Measurements from ENCODE around the gene UNC79.

The UNC79 gene

DNA sequence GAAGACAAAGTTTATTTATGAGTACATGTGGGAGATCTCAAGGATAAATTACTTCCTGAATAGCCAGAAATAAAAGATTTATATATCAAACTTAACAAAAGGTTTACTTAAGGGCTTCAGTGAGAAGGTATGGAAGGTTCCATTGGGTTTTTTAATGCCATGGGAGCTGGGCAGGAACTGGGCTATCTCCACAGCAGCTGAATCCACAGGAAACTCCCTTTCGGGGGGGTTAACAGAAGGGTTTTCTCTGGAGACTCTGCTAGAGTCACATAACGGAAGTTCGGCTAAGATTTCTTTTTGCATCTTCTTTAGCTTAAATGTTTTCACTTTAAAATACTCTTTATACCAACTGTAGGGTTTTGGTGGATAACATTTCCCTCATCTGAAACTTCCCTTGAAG lies 113.5 kb downstream of the UNC79 start:
- in situ Hi-C loops (cut with MboI; ENCODE audit: low sequenced_read_pairs) = loop anchor here (10.0 kb wide), 1 partner anchor 309 kb away; no protein-coding TSS in a partner anchor

DNA sequence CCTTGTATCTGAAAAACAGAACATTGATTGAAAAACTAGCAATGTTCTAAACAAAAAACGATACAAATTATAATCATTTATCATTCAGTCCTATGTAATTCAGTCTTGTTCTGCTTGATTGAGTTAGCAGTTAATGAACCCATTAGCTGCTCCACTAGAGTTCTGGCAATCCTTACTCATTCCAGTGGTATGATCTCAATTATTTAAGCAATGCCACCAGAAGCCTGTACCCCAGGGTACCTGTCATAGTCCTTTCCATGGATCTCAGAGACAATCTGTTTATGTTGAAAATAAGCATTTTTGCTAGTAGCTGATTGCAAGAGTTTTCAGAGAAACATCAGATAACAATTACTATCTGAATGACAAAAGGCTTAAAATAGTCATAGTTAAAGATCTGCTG lies 115.9 kb downstream of the UNC79 start:
- in situ Hi-C loops (cut with MboI; ENCODE audit: low sequenced_read_pairs) = loop anchor here (10.0 kb wide), 1 partner anchor 312 kb away; no protein-coding TSS in a partner anchor

DNA sequence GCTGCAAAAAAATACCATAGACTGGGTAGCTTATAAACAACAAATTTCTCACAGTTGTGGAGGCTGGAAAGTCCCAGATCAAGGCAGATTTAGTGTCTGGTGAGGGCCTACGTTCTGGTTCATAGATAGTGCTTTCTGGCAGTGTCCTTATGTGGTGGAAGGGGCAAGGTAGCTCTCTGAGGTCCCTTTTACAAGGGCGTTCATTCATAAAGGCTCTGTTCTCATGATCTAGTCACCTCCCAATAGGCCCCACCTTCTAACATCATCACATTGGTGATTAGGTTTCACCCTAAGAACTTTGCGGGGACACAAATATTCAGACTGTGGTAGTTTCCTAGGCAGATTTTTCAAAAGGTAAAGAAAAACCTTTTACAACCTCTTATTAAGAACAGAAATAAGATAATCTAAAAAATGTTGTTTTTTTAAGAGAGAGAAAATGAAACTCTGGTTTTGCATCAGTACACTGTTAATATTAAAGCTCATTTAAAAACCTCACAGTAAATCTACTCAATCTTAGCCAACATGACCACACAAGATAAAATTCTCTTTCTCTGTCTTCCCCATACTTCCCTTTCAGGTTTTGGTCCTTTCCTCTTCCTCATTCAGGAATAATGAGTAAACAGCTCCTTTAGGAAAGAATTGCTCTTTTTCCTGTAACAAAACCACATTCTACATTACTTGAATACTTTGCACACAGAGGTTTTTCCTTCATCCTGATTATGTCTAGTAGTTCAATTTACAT lies 117.5 kb downstream of the UNC79 start:
- in situ Hi-C loops (cut with MboI; ENCODE audit: low sequenced_read_pairs) = loop anchor here (10.0 kb wide), 1 partner anchor 313 kb away; no protein-coding TSS in a partner anchor

DNA sequence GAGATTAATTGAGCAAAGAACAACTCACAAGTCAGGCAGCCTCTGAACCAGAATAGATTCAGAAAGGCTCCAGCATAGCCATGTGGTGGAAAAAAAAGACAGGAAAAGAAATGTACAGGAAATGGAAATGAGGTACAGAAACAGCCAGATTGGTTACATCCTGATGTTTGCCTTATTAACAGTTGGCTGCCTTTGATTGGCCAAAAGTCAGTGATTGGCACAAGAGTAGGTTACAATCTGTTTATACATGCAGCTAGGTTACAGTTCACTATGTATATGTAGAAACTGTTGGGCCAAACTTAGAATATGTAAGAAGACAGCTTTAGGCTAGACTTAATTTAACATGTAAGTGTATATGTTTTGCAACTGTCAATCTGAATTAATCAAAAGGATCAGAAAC lies 118.9 kb downstream of the UNC79 start:
- in situ Hi-C loops (cut with MboI; ENCODE audit: low sequenced_read_pairs) = loop anchor here (10.0 kb wide), 1 partner anchor 315 kb away; no protein-coding TSS in a partner anchor

DNA sequence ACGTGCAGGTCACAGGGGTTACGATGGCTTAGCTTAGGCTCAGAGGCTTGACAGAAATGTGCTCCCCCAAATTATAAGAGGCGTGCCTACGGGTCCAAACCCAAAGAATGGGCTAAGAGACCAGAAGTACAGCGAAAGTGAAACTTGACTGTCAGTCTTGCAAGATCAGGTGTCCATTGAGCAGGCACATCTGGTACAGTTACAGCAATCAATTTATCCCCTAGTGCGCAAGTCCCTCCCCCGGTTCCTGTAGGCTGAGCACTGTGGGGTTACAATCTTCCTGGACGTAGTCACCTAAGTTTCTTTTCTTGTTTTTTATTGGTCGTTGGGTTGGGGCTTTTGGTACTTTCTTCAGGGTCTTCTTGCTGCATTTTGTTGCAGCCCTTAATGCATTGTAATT lies 134.2 kb downstream of the UNC79 start:
- in situ Hi-C loops (cut with MboI; ENCODE audit: low sequenced_read_pairs) = no loop called here

DNA sequence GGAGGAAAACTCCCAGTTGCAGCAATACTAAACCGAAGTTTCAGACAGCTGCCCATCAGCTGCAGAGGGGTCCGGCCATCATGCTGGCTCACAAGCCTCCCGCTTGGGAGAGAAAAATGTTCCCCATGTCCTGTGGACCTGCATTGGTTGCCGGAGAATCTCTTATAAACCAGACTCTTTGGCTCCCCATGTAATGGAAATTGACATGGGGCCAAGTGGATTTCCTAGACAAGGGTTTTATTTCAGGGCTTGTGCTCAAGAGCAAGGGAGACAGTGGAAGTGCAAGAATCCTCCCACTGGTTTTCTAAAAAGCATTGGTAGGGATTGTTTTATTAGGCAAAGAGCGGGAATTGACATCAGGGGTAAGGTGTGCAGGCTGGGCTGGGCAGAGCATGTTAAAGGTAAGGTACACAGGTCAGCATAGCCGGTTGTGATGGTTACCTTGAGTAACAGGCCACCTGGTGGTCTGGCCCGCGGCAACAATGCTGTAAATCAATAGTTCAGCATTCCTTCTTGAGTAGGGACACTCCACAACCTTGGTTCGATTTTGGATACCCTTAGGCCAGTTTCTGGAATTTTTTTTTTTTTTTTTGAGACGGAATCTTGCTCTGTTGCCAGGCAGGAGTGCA lies 135.4 kb downstream of the UNC79 start:
- in situ Hi-C loops (cut with MboI; ENCODE audit: low sequenced_read_pairs) = no loop called here

DNA sequence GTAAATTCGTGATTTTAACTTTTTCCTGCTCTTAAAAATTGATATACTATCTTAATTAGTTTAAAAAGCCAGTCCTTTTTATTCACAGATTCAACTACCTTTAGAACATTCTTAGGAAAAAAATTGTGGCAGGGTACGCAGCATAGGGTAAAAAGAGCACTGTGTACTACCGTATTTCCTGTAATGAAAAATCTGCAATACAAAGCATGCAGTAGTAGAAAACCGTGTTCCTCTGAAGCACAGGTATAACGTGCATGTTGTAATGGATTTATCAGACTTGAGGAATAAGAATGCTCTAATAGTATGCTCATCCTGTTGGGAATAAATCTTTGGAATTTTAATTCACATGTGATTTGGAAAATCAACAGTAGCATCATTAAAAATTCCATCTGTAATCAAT lies 140.5 kb downstream of the UNC79 start:
- in situ Hi-C loops (cut with MboI; ENCODE audit: low sequenced_read_pairs) = no loop called here

DNA sequence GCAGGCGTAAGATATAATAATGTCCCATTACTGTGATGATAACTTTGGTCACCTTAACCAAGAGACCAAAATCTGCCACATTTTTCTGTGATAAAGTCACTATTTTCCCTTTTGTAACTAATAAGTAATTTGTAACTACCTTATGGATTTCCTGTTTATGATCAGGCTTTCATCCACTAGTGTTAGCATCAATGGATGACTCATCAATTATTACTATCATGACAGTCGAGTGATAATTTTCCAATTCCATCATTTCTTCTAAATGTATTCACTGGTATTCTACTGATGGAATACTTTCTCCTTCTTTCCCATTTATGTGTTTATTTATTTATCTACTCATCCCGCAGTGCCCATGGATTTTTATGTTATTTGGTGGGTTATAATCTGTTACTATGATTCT lies 148.4 kb downstream of the UNC79 start:
- in situ Hi-C loops (cut with MboI; ENCODE audit: low sequenced_read_pairs) = no loop called here

DNA sequence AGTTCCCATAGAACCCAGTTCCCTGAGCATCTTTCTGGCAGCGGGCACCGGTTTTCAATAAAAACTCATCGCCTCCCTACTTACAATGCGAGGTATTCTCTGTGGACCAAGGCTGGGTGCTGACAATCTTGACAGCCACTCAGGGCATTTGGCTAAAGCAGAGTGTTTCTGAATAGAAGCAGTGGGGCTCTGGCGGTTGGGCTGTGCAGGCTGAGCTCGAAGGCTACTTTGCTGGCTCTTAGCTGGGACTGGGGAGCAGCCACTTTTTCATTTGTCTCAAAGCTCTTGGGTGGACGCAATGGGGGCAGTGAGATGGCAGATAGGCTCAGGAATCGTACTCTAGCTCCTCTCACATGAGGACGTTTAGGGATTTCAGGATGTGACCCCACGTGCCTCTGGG lies 151.8 kb downstream of the UNC79 start:
- in situ Hi-C loops (cut with MboI; ENCODE audit: low sequenced_read_pairs) = no loop called here

DNA sequence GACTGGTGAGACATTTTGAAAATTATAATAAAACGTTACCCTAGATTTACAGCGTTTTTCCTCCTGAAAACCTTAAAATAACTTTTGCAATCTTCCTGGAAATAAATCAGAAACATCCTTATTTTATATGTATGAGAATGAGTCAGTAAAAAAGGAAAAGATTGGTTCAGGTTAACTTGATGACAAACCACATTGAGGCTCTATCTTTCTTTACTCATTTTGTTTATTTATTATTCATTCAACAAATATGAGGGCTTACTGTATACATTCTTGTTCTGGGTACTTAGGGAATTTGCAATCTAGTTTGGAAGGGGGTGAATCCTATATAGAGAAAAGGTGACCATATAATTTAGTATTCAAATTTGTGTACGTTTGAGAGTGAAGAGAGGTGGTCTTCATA lies 156.6 kb downstream of the UNC79 start:
- in situ Hi-C loops (cut with MboI; ENCODE audit: low sequenced_read_pairs) = no loop called here

DNA sequence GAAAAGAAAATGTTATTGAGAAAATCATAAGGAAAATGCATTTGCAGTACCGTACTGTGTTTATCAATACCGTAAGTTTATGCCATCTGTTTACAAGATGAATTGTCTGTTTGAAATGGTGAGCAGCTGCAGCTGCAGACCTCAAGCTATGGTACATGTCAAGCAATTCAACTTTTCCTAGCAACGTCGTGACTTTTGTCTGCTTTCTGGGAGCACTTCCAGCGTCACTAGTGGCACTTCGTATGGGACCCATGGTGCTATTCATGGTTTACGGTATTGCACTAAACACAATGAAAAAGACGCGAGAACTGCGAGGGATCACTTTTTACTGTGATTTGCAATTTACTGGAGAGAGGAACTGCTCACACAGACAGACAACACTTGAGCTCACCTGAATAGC lies 160.8 kb downstream of the UNC79 start:
- in situ Hi-C loops (cut with MboI; ENCODE audit: low sequenced_read_pairs) = no loop called here

DNA sequence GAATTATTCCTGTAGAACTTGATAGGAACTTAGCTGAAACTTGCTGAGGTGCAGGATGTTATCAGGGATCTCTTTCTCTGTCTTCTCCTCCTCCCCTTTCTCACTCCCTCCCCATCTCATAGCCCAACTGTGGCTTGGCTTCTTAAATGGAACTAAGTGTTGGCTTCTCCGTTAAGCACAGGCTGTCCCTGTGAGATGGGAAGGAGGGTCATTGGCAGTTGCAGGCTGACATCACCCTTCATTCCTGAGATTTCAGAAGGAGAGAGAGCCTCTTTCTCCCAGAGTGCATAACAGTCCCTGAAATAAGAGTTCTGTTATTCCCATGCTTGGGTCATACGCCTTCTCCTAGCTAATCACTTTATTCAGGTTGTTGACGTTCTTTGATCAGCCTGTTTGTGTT lies 162.0 kb downstream of the UNC79 start:
- in situ Hi-C loops (cut with MboI; ENCODE audit: low sequenced_read_pairs) = no loop called here

DNA sequence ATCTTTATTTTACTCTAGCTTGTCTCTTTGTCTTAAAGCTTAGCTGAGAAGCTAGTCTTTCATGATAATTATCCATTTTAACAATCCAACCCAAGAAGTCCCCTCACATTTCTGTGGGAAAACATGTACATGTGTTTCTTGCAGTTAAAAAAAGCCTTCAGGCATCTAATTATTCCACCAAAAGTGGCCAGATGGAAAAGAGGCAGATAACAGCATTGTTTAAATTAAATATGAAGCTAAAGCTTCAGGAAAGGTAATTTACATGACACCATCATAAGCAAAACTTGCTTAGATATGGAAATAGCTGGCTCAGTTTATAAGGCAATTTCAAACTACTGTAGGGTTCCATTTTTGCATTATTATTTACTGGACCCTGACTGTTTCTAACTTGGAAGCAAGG lies 175.4 kb downstream of the UNC79 start:
- in situ Hi-C loops (cut with MboI; ENCODE audit: low sequenced_read_pairs) = no loop called here

DNA sequence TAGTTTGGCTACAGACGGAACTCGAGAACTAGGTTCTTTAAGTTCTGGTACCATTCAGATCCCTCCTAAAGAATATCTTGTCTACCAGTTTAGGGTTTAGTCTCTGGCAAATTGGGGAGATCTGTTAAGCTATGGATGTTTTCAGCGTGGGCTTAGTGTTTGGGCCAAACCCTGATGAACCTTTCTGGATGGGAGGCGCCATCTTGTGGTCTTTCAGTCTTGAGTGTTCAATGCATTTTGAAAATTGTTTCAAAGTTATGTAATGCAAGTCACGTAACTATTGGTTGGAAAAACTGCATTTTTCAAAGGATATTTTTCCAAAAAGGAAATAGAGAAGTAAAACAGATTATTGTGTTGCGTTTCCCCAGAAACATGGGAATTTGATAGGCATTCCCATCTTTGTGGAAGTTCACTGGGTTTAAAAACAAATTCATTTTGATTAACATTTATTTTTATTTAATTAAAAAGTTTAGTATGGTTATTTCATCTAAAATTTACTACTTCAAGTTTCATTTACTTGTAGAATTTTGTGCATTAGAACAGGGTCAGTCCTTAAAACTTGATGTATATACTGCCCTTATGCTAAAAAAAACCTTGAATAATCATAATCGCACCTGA lies 188.5 kb downstream of the UNC79 start:
- in situ Hi-C loops (cut with MboI; ENCODE audit: low sequenced_read_pairs) = no loop called here

DNA sequence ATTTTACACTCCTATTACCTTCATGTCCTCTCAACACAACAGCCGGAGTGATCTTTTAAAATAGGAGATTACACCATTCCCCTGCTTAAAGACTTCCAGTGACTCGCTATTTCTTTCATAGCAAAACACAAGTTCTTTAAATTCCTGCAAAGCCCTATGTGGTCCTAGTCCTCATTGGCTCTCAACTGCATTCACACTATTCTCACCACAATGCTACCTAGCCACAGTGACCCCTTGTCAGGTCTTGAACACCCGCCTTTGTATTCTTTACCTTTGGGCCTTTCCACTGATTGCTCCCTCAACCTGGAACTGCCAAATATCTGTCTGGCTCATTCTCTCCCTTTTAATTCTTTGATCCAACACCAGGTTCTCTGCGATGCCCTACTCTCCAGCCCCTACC lies 197.3 kb downstream of the UNC79 start:
- in situ Hi-C loops (cut with MboI; ENCODE audit: low sequenced_read_pairs) = no loop called here

DNA sequence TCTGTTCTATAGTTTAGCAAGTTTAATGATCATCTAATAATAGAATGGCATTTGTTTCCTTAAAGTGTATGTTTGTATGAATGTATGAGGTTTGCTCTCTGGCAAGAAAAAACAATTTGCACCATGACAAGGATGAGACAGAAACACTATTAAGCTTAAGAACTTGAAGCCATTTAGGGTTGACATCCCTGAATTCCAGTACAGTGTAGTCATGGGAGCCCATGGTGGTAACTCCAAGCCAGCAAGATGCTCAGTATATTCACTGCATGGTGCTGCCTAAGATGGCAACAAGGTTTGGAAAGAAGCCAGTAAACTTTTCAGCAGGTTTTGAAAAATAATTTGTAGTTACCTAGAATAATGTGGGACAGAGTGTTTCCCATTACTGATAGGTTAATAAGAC lies 198.9 kb downstream of the UNC79 start:
- in situ Hi-C loops (cut with MboI; ENCODE audit: low sequenced_read_pairs) = no loop called here

DNA sequence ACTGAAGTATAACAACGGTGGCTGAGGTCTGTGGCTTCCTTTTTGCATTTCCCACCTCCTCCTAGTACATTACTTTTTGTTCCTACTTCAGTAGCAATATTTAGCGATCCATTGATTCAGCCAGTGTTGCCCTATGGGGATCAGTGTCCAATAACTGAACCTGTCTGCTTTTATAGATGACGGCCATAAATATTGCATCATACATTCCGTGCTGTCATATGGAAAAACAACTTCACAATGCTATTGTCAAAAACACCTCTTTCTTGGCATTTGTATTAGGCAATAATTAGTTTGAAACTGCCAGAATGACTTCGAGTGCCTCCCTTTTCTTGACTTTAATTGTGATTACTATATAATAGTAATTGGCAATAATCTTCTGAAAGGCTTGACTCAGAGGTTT lies 208.1 kb downstream of the UNC79 start:
- in situ Hi-C loops (cut with MboI; ENCODE audit: low sequenced_read_pairs) = no loop called here

DNA sequence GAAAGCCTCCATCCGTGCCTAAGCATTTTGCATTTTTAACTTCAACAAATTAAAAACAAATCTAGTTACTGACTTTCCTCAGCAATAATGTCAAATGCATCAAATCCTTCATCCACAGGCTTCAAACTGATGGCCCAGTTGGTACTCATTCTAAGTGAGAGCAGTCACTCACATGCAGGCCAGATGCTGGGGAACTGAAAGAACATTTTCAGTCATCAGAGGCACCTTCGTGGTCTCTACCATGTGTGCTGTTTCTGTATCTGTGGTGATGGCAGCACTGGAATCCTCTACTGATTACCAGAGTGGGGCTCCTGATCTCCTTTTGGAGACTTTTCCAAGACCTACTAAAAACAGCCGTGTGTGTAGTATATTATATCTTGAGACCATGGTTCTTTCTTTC lies 212.4 kb downstream of the UNC79 start:
- in situ Hi-C loops (cut with MboI; ENCODE audit: low sequenced_read_pairs) = no loop called here

DNA sequence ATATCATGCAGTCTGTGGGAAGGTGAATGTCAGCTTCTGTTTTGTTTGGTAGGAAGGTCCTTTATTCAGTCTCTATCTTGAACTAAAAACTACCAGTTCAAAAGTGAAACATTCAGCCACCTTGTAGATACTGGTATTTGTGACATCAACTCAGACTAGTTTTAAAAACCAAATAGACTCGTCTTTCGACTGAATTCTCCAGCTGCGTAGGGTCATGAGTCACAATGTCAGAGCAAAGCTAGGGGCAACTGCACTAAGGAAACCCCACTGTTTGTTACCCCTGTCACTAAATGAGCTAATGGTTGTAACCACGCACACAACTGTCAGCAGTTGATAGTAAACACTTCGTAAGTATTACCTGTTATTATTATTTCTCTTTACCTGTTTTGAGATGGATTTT lies 212.9 kb downstream of the UNC79 start:
- in situ Hi-C loops (cut with MboI; ENCODE audit: low sequenced_read_pairs) = no loop called here

DNA sequence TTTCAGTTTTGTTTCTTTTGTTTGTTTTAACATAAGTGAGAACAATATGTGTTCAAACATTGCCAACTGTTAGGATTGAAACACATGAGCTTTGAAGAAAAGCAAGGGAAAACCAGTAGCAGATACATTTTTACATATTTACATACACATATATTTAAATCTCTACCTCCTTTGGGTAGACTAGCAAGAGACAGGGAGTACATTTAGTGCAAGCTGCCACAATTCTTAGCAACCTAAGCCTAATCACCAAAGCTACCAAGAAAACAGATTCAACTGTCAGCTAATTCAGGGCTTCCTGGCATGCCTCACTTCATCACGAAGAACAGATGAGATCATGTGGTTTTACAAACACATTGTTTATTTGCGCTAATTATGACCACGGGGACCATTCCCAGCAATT lies 214.5 kb downstream of the UNC79 start:
- in situ Hi-C loops (cut with MboI; ENCODE audit: low sequenced_read_pairs) = no loop called here

DNA sequence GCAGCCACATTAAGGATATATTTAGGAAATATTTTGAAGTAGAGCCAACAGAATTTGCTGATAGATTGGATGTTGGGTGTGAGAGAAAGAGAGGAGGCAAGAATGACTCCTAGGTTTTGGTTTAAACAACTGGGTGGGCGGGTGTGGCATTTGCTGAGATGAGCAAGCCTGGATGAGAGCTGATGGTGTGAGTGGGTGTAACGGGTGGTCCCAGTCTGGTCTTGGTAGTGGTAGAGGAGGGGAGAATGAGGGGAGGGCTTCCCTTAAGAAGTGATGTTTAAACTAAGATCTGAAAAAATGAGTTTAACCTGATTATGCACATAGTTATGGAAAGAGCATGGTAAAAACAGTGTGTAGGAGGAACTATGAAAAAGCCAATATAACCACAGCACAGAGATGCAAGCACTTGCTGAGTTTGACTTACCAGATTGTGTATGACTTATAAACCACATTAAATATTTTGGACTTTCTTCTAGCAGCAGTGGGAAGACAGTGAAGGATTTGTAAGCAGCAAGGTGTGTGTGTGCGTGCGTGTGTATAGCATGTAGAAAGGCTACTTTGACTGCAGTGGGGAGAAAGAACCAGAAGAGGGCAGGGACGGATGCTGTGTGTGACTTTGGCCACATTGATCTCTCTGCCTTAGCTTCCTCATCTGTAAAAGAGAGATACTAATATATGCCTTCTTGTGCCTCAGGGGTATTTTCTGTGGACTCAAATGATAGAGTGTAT lies 217.9 kb downstream of the UNC79 start:
- in situ Hi-C loops (cut with MboI; ENCODE audit: low sequenced_read_pairs) = no loop called here

DNA sequence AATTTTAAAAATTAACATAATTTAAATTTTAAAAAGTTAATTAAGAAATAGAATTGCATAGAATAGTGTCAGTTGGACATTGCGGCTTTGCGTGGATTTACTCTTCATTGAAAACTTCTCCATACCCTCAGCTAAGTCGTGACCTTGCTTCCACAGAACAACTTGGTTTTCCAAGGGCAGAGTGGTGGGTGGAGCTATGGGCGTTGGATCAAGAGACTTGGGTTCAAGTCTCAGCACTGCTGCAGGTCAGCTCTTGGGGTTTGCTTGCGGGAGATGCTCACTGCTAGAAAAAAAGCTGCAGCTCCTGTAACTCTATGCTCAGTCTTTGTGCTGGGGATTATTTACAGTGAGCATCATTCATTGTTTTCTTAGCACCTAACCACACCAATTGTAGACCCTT lies 223.9 kb downstream of the UNC79 start:
- in situ Hi-C loops (cut with MboI; ENCODE audit: low sequenced_read_pairs) = no loop called here

Measured in HL-60/S4 treated with retinoic acid at 250 ng/mL for 4 days and 3 days (cell line).